ENCODE measurements around the gene ARHGAP19.
"Not testable (repeated sequence)": the region's sequence is repeated elsewhere in the genome, so short reads cannot be mapped to it uniquely, and the experiment has no call there.

ARHGAP19 gene

GRCh38 chr10:97312897-97313296, 20.5 kb upstream of the ARHGAP19 start:
- CTCF ChIA-PET = no interaction called here
- DNase-seq = no peak
- Mint-ChIP-seq H3K36me3 (no peaks in the 10 kb centered on the region), H3K4me3 (no peak overlapping the region), H3K4me1 (peaks cover under 1% of the 10 kb centered on the region), H3K27me3 (peaks cover 15% of the 10 kb centered on the region), H3K9me3 (no peaks in the 10 kb centered on the region), H3K27ac (no peak overlapping the region)

DNA sequence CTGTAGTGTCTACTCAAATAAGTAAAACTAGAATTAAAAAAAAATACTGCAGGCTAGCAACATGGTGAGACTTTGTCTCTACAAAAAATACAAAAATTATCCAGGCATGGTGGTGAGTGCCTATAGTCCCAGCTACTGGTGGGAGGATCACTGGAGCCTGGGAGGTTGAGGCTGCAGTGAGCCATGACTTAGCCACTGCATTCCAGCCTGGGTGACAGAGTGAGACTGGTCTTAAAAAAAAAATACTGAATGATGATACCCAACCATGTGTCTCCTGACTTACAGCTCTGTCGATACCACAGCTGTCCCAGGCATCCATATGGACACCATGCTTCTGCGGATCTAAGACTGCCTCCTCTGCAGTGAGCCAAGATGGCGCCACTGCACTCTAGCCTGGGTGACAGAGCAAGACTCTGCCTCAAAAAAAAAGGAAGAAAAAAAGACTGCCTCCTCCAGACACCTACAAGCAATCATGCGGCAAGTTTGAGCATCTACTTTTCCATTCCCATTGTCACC, 18.7 kb upstream of the ARHGAP19 start:
- H3K4me3 Mint-ChIP-seq = no peak overlapping the region
- no peak overlapping the region for H3K27ac Mint-ChIP-seq
- peaks cover 24% of the 10 kb centered on the region for H3K27me3 Mint-ChIP-seq
- H3K4me1 Mint-ChIP-seq = no peaks in the 10 kb centered on the region
- no peak for DNase-seq
- H3K36me3 Mint-ChIP-seq = no peaks in the 10 kb centered on the region
- CTCF ChIA-PET = no interaction called here
- no peaks in the 10 kb centered on the region for H3K9me3 Mint-ChIP-seq

DNA sequence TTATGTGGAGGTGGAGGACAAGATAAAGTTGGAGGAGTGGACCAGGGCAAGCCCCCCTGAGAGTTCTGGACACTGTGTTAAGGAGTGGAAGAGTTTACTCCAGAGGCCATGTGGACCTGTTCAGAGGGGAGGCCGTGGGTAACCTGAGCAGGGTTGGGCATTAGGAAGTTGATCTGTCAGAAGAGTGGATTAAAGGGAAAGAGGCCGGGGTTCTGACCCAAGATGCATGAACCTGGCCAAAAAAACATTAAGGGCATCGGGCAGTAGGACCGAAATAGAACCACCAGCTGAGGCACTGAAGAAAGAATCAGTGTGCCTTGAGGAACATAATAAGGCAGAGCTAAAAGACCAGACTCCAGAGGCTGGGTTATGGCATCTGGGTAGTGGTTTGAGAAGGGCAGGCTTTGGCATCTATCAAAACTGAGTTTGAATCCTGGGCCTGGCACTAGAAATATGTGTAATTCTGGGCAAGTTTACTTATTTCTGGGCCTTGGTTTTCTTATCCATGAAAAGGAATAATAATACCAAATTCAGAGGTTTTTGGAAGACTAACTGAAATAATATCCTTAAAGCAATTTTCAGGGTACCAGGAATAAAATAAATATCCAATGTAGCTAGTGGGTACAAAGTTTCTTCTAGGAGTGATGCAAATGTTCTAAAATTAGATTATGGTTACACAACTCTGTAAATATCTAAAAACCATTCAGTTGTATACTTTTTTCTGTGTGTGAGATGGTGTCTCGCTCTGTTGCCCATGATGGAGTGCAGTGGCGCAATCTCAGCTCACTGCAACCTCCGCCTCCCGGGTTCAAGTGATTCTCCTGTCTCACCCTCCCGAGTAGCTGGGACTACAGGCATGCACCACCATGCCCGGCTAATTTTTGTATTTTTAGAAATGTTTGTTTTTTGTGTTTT, 15.7 kb upstream of the ARHGAP19 start:
- H3K4me3 Mint-ChIP-seq = no peak overlapping the region
- H3K27me3 Mint-ChIP-seq = peaks cover 21% of the 10 kb centered on the region
- H3K27ac Mint-ChIP-seq = no peak overlapping the region
- H3K4me1 Mint-ChIP-seq = no peaks in the 10 kb centered on the region
- no peaks in the 10 kb centered on the region for H3K36me3 Mint-ChIP-seq
- H3K9me3 Mint-ChIP-seq = no peaks in the 10 kb centered on the region
- DNase-seq = no peak
- CTCF ChIA-PET = no interaction called here

GRCh38 chr10:97307441-97307840, 15.0 kb upstream of the ARHGAP19 start:
- Mint-ChIP-seq H3K27ac (no peak overlapping the region), H3K4me1 (no peaks in the 10 kb centered on the region), H3K36me3 (no peaks in the 10 kb centered on the region), H3K27me3 (peaks cover 21% of the 10 kb centered on the region), H3K9me3 (no peaks in the 10 kb centered on the region), H3K4me3 (no peak overlapping the region)
- CTCF ChIA-PET = no interaction called here
- no peak for DNase-seq

DNA sequence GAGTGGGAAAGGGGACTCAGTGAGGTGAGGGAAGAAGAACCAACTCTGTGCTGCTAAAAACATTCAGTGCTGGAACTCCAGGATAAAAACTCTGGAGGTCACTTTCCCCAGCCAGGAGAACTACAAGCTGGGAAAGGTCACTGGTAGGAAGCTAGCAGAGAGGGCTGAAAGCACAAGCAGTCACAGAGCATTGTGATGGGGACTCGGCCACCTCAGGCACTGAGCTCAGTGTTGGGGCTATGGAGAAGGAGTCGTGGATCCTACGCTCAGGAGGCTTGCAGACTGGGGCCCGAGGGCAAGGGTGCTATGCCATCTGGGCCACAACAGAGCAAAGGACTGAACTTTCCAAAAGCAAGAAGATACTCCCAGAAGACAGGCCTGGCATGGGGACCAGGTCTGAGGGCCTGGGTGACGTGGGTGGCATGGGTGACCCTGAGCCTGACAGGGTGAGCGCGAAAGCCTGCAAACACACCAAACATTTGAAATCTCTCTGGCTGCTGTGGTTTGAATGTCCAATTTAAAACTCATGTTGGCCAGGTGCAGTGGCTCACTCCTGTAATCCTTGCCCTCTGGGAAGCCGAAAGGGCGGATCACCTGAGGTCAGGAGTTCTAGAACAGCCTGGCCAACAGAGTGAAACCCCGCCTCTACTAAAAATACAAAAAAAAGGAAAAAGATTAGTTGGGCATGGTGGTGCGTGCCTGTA, 9.8 kb upstream of the ARHGAP19 start:
- Mint-ChIP-seq H3K9me3 (no peaks in the 10 kb centered on the region), H3K4me3 (no peak overlapping the region), H3K4me1 (peaks cover 4% of the 10 kb centered on the region), H3K27me3 (peaks cover 13% of the 10 kb centered on the region), H3K27ac (no peak overlapping the region), H3K36me3 (no peaks in the 10 kb centered on the region)
- CTCF ChIA-PET = no interaction called here
- DNase-seq = no peak

DNA sequence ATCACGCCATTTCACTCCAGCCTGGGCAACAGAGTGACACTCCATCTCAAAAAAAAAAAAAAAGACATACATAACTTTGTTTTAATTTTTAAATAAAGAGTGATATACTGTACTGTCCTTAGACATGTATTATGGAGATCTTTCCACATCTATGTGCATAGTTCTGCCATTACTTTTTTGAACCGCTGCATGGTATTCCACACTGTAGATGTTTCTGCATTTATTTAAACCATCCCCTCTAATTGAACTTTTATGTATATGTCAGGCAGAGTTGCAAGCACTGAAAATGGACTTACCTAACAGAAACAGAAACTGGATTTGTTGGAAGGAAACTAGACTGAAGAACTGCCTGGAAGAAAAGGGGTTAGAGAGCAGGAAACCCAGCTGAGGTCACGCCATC, 8.5 kb upstream of the ARHGAP19 start:
- H3K4me1 Mint-ChIP-seq = peaks cover 4% of the 10 kb centered on the region
- CTCF ChIA-PET = no interaction called here

DNA sequence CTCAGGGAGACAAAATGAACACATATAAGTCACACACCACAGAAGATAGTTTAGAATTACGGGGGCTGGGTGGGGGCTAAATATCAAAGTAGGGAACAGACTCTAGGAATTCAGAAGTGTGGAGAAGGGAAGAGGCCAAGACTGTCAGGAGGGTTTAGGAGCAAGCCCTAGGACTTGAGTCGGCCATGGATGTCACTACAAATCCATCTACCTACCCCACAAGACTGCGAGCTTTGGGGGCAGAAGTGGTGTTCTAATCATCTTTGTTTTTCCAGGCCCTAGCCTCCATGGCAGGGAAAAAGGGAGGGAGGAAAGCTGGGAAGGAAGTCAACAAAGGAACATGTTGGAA, 5.8 kb upstream of the ARHGAP19 start:
- H3K27me3 Mint-ChIP-seq = peaks cover 5% of the 10 kb centered on the region
- H3K9me3 Mint-ChIP-seq = no peaks in the 10 kb centered on the region
- no peak overlapping the region for H3K4me3 Mint-ChIP-seq
- CTCF ChIA-PET = interaction anchor here (1.3 kb wide), 1 partner anchor 22 kb away, joined by 3 read pairs; no protein-coding TSS in a partner anchor
- no peak for DNase-seq
- no peak overlapping the region for H3K27ac Mint-ChIP-seq
- H3K36me3 Mint-ChIP-seq = no peaks in the 10 kb centered on the region
- H3K4me1 Mint-ChIP-seq = peaks cover 10% of the 10 kb centered on the region

More for the DNA sequence above, 8.5 kb upstream of the ARHGAP19 start:
- H3K27me3 Mint-ChIP-seq = peaks cover 5% of the 10 kb centered on the region
- H3K36me3 Mint-ChIP-seq = no peaks in the 10 kb centered on the region
- no peak overlapping the region for H3K27ac Mint-ChIP-seq
- H3K9me3 Mint-ChIP-seq = no peaks in the 10 kb centered on the region
- H3K4me3 Mint-ChIP-seq = no peak overlapping the region
- no peak for DNase-seq

DNA sequence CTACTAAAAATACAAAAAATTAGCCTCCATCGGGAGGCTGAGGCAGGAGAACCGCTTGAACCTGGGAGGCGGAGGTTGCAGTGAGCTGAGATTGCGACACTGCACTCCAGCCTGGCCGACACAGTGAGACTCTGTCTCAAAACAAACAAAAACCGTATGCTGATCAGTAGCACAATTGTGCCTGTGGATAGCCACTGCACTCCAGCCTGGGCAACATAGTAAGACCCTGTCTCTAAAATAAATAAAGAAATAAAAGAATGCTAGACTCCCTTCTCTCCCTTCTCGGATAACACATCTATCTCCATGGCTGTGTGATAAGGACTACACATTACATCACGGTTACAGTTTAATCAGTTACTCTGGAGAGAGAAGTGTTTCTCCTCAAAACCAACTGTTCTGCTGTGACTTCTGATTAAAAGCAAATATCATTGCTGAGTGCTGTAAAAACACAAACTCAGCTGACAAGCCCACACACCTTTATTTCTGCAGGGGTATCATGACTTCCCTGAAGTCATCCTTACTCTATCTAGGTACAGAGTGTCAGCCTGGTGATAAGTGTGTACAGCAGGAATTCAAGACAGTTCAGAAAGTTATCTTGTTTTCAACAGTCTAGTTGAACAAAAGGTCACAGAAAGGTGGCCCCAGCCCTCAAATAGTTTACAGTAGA, 5.3 kb upstream of the ARHGAP19 start:
- no peak overlapping the region for H3K27ac Mint-ChIP-seq
- no peak for DNase-seq
- H3K9me3 Mint-ChIP-seq = no peaks in the 10 kb centered on the region
- no peaks in the 10 kb centered on the region for H3K36me3 Mint-ChIP-seq
- peaks cover 5% of the 10 kb centered on the region for H3K27me3 Mint-ChIP-seq
- CTCF ChIA-PET = interaction anchor here (1.3 kb wide), 1 partner anchor 22 kb away, joined by 3 read pairs; no protein-coding TSS in a partner anchor
- H3K4me1 Mint-ChIP-seq = peaks cover 12% of the 10 kb centered on the region
- no peak overlapping the region for H3K4me3 Mint-ChIP-seq

DNA sequence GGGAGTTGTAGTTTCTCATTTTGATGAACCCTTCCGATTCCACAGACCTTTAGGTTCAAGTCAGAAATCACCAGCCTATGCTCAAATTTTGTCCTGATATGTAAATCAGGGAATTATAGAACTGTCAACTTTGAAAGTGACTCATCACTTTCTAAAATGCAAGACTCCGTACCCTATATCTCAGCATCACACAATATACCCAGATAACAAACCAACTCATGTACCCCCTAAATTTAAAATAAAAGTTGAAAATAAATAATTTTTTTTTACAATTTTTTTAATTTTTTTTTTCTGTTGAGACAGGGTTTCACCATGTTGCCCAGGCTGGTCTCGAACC, 393 bp upstream of the ARHGAP19 start:
- DNase-seq = no peak
- CTCF ChIA-PET = no interaction called here
- no peaks in the 10 kb centered on the region for H3K27me3 Mint-ChIP-seq

DNA sequence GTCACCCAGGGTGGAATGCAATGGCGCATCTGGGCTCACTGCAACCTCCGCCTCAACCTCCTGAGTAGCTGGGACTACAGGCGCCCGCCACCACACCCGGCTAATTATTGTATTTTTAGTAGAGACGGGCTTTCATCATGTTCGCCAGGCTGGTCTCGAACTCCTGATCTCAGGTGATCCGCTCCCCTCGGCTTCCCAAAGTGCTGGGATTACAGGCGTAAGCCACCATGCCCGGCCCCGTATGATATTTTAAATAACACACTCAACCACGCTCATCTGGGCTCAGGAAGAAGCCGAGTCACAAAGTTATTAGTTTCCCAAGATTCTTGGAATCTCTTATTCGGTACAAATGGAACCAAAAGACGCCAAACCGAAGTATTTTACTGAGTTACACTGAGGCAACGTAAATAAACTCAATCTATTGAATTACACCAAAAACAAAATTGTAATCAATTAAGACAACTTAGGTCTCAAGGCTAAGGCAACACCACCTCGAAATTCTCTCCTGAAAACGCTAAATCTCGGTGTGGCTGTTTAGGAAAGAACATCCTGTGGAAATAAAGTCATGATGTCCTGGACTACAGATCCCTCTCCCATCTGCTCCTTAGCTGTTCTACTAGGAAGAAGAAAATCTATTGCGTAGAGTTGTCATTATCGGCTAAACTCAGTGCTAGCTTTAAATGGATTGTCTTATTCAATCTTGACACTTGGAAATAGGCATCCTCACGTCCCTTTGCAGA, 910 bp downstream of the ARHGAP19 start:
- H3K27me3 Mint-ChIP-seq = no peaks in the 10 kb centered on the region
- peaks cover 32% of the 10 kb centered on the region for H3K4me1 Mint-ChIP-seq
- peak overlapping the region; percentile 89 for H3K27ac Mint-ChIP-seq
- H3K4me3 Mint-ChIP-seq = peak overlapping the region; percentile 85
- H3K36me3 Mint-ChIP-seq = peaks cover 6% of the 10 kb centered on the region
- CTCF ChIA-PET = interaction anchor here (1.3 to 1.8 kb wide), 2 partner anchors 12 to 13 kb away, joined by 5 to 6 read pairs; no protein-coding TSS in a partner anchor
- no peak for DNase-seq
- H3K9me3 Mint-ChIP-seq = no peaks in the 10 kb centered on the region

More for the DNA sequence above, 393 bp upstream of the ARHGAP19 start:
- H3K27ac Mint-ChIP-seq = peak overlapping the region; percentile 89
- no peaks in the 10 kb centered on the region for H3K9me3 Mint-ChIP-seq
- H3K36me3 Mint-ChIP-seq = peaks cover 3% of the 10 kb centered on the region
- H3K4me1 Mint-ChIP-seq = peaks cover 32% of the 10 kb centered on the region
- H3K4me3 Mint-ChIP-seq = peak overlapping the region; percentile 85

DNA sequence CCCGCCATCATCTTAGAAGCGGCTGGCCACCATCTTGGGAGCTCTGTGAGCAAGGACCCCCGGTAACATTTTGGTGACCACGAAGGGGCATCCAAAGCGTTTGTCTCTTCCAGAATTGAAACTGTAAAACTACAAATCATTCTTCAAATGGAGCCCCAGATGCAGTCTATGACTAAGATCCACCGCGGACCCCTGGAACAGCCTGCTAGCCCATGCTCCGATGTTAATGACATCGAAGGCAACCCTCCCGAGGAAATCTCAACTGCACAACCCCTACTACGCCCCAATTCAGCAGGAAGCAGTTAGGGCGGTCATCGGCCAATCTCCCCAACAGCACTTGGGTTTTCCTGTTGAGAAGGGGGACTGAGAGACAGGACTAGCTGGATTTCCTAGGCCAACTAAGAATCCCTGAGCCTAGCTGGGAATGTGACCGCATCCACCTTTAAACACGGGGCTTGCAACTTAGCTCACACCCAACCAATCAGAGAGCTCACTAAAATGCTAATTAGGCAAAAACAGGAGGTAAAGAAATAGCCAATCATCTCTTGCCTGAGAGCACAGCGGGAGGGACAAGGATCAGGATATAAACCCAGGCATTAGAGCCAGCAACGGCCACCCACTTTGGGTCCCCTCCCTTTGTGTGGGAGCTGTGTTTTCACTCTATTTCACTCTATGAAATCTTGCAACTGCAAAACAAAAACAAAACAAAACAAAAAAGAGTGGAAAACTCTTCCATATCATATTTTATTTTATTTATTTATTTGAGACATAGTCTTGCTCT, 1.7 kb downstream of the ARHGAP19 start:
- not testable (repeated sequence) for H3K27ac Mint-ChIP-seq, H3K27me3 Mint-ChIP-seq, H3K9me3 Mint-ChIP-seq, H3K36me3 Mint-ChIP-seq, DNase-seq
- Mint-ChIP-seq H3K4me1 (peaks cover 32% of the 10 kb centered on the region), H3K4me3 (peak overlapping the region; percentile 85)
- CTCF ChIA-PET = interaction anchor here (1.8 kb wide), 1 partner anchor 12 kb away, joined by 6 read pairs; no protein-coding TSS in a partner anchor

DNA sequence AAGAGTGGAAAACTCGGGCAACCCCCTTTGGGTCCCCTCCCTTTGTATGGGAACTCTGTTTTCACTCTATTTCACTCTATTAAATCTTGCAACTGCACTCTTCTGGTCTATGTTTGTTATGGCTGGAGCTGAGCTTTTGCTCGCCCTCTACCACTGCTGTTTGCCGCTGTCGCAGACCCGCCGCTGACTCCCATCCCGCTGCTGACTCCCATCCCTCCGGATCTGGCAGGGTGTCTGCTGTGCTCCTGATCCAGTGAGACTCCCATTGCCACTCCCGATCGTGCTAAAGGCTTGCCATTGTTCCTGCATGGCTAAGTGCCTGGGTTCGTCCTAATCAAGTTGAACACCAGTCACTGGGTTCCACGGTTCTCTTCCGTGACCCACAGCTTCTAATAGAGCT, 2.4 kb downstream of the ARHGAP19 start:
- not testable (repeated sequence) for H3K9me3 Mint-ChIP-seq, H3K36me3 Mint-ChIP-seq, DNase-seq, H3K4me3 Mint-ChIP-seq, H3K27ac Mint-ChIP-seq, H3K27me3 Mint-ChIP-seq
- CTCF ChIA-PET = interaction anchor here (1.8 kb wide), 1 partner anchor 11 kb away, joined by 6 read pairs; no protein-coding TSS in a partner anchor
- peaks cover 32% of the 10 kb centered on the region for H3K4me1 Mint-ChIP-seq

GRCh38 chr10:97280783-97281182, 11.7 kb downstream of the ARHGAP19 start:
- H3K27ac Mint-ChIP-seq = no peak overlapping the region
- peaks cover 4% of the 10 kb centered on the region for H3K4me1 Mint-ChIP-seq
- CTCF ChIA-PET = no interaction called here
- H3K27me3 Mint-ChIP-seq = no peaks in the 10 kb centered on the region
- H3K4me3 Mint-ChIP-seq = no peak overlapping the region
- no peak for DNase-seq
- no peaks in the 10 kb centered on the region for H3K9me3 Mint-ChIP-seq
- H3K36me3 Mint-ChIP-seq = peaks cover 1% of the 10 kb centered on the region
